Activated CD4-positive, CD25-positive, alpha-beta regulatory T cell treated with anti-CD3 and anti-CD28 coated beads, Interleukin-2, amount 50 U/mL, for 16 hours (primary cell): Measurements from ENCODE around the gene MTCL3.

Experiments
- DNase-seq: peaks from one replicate; pipeline ENCODE4 v3.0.0-alpha.2; 2020; ENCODE audit warnings: low read depth, low spot score

MTCL3 gene

GRCh38 chr6:127468936-127469335 is 50.2 kb downstream of the MTCL3 start:
- DNase-seq: no peak

GRCh38 chr6:127466416-127466815 is 52.7 kb downstream of the MTCL3 start:
- DNase-seq: no peak

- DNase-seq: peak; percentile 31
These were observed 54.2 kb downstream of the MTCL3 start for GRCh38 chr6:127464881-127465459.

GRCh38 chr6:127464161-127464880 is 54.8 kb downstream of the MTCL3 start:
- DNase-seq: no peak

GRCh38 chr6:127463056-127463455 is 56.1 kb downstream of the MTCL3 start:
- no peak for DNase-seq

- no peak for DNase-seq
These were observed 56.8 kb downstream of the MTCL3 start for GRCh38 chr6:127462376-127462775.

GRCh38 chr6:127460465-127460864 is 58.7 kb downstream of the MTCL3 start:
- no peak for DNase-seq

GRCh38 chr6:127459231-127459641 is 59.9 kb downstream of the MTCL3 start, which contains the start of gene KIAA0408:
Gene KIAA0408 (minus strand): TSS chr6:127459389. CDS start chr6:127453981, 5,408 bp downstream.
- DNase-seq: no peak

GRCh38 chr6:127458817-127459216 is 60.3 kb downstream of the MTCL3 start:
- no peak for DNase-seq

GRCh38 chr6:127458222-127458621 is 60.9 kb downstream of the MTCL3 start:
- DNase-seq: no peak

- DNase-seq: no peak
These were observed 61.6 kb downstream of the MTCL3 start for GRCh38 chr6:127457456-127458064.

GRCh38 chr6:127456465-127456864 is 62.7 kb downstream of the MTCL3 start:
- DNase-seq: no peak

GRCh38 chr6:127453845-127454619 is 65.1 kb downstream of the MTCL3 start:
- no peak for DNase-seq

- DNase-seq: no peak
These were observed 66.3 kb downstream of the MTCL3 start for GRCh38 chr6:127452803-127453202.

- no peak for DNase-seq
These were observed 67.7 kb downstream of the MTCL3 start for GRCh38 chr6:127451388-127451787.

- no peak for DNase-seq
These were observed 71.4 kb downstream of the MTCL3 start for GRCh38 chr6:127447780-127448179.

- no peak for DNase-seq
These were observed 72.8 kb downstream of the MTCL3 start for GRCh38 chr6:127446356-127446755.

GRCh38 chr6:127441881-127442280 is 77.3 kb downstream of the MTCL3 start:
- no peak for DNase-seq

GRCh38 chr6:127439718-127440117 is 79.4 kb downstream of the MTCL3 start:
- DNase-seq: no peak

GRCh38 chr6:127436578-127437110 is 82.5 kb downstream of the MTCL3 start:
- no peak for DNase-seq

- DNase-seq: no peak
These were observed 83.4 kb downstream of the MTCL3 start for GRCh38 chr6:127435626-127436220.
